DMS 273 (cell line): ENCODE measurements around the gene INTU.
"Not testable (repeated sequence)": the region's sequence is repeated elsewhere in the genome, so short reads cannot be mapped to it uniquely, and the experiment has no call there.

Experiments used
- DNase-seq: peaks from one replicate; lab custom pipeline; 2025; ENCODE audit not compliant: unreplicated experiment; lab: John Stamatoyannopoulos, UW

Gene INTU

GRCh38 chr4:127632420-127633403 is at the start of gene INTU:
Gene INTU, plus strand, starts transcription at chr4:127632957. Its CDS starts 78 bp downstream, at chr4:127633035.
- peak; percentile 95 for DNase-seq

DNA sequence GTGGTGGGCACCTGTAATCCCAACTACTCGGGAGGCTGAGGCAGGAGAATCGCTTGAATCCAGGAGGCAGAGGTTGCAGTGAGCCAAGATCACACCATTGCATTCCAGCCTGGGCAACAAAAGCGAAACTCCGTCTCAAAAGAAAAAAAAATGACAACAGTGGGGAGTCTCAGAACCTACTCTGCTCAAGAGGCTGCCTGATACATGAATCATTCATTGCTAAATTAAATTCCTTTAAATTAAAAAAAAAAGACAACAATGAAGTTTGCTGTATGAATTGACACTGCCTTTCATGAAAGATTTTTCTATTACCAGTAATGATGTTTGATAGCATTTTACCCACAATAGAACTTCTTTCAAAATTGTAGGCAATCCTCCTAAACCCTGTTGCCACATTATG is 46.3 kb upstream of the INTU start:
- DNase-seq: not testable (repeated sequence)

- DNase-seq: peak; percentile 58
Measured at GRCh38 chr4:127586922-127587571, 45.7 kb upstream of the INTU start.

DNA sequence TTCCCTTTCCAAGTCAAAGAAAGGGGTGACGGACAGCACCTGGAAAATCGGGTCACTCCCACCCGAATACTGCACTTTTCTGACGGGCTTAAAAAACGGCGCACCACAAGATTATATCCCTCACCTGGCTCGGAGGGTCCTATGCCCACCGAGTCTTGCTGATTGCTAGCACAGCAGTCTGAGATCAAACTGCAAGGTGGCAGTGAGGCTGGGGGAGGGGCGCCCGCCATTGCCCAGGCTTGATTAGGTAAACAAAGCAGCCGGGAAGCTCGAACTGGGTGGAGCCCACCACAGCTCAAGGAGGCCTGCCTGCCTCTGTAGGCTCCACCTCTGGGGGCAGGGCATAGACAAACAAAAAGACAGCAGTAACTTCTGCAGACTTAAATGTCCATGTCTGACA is 43.6 kb upstream of the INTU start:
- DNase-seq: not testable (repeated sequence)

DNA sequence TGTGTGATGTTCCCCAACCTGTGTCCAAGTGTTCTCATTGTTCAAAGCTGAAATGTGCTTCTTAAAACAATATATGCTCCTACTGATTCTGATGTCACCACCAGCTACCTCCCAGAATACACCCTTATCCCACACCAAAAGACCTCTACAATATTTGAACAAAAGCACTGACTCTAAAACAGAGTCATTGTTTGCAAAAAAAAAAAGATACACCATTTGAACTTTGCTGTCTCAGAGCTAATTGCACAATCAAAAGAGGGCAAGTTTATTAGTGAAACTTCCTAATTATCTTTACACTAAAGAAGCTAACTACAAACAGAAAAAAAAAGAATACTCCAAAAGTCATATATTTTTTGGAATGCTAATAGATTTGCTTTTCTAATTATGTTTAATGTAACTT is 34.1 kb upstream of the INTU start:
- DNase-seq: no peak

DNA sequence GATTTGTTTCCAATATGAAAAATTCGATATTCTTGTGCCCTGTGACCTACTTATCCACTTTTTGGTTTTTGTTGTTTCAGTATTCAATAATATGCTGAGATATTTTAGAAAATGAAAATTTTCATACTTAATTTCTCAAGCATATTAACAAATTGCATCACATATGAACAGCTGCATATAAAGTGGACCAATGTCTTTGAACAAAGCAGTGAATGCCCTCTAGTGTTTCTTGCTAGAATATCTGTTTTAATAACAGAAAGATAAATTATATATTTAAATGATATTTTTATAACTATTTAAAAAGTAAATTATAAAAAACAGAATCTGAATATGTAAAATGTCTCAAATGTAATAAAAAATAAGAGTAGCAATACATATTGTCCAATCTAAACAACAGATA is 31.7 kb upstream of the INTU start:
- peak; percentile 11 for DNase-seq

DNA sequence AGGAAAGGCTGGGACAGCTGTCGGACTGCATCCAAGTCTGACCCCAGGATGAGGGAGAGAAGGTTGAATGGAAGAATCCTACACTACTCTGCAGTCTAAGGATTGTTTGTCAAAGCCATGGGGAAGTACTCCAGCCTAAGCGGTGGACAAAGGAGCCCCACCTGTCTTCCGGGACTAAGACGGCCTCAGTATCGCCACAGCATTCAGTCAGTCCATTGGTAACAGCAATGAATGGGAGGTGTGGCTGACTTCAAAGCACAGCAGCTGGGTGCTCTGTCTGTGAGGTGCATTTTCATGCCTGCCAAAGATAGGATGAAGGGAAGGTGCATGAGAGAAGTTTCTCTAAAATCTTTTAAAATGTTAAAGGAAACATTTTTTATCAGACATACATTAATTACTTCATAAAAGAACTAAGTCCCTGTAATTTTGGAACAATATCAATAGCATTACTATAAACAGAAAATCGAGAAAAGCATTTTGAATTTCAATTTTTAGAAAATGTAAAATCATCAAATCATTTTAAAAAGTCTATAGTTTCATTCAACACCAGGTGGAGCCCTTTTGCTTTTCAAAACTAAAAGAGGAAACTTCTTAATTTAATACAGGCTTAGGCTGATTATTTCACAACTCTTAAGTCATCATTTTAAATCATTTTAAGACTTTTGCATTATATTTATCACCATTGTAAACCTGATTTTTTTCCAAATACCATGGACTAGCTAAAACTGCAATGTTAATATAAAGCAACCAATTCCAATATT is 27.6 kb upstream of the INTU start:
- DNase-seq: peak; percentile 45

DNA sequence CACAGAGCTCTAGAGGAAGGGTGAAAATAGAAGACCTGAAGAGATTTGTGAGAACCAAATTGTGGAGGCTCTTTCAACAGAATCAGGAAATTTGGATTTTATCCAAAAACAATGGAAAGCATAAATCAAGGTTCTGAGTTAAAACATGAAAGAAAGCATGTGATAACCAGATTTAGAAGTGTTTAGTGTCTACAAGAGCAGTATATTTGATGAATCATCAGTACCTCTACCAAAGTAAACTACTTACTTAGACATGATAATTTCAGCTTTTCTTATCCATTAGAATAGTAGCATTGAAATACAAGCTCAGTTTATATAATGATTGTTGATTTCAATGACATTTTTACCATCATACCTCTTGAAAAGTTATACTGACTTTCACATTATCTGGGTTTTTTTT is 25.9 kb upstream of the INTU start:
- no peak for DNase-seq

GRCh38 chr4:127609484-127609883 is 23.3 kb upstream of the INTU start:
- no peak for DNase-seq

- no peak for DNase-seq
Measured at GRCh38 chr4:127610488-127610887, 22.3 kb upstream of the INTU start.

GRCh38 chr4:127616898-127617297 is 15.9 kb upstream of the INTU start:
- DNase-seq: no peak

DNA sequence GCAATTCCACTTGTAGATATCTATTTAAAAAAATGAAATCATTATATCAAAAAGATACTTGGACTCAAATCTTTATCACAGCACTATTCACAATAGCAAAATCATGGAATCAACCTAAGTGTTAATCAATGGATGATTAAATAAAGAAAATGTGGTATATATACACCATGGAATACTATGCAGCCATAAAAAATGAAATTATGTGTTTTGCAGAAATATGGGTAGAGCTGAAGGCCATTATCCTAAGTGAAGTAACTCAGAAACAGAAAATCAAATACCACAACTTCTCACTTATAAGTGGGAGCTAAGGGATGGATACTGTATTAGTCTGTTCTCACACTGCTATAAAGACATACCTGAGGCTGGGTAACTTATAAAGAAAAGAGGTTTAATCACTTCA is 14.3 kb upstream of the INTU start:
- no peak for DNase-seq

GRCh38 chr4:127622621-127622920 is 10.2 kb upstream of the INTU start:
- no peak for DNase-seq

DNA sequence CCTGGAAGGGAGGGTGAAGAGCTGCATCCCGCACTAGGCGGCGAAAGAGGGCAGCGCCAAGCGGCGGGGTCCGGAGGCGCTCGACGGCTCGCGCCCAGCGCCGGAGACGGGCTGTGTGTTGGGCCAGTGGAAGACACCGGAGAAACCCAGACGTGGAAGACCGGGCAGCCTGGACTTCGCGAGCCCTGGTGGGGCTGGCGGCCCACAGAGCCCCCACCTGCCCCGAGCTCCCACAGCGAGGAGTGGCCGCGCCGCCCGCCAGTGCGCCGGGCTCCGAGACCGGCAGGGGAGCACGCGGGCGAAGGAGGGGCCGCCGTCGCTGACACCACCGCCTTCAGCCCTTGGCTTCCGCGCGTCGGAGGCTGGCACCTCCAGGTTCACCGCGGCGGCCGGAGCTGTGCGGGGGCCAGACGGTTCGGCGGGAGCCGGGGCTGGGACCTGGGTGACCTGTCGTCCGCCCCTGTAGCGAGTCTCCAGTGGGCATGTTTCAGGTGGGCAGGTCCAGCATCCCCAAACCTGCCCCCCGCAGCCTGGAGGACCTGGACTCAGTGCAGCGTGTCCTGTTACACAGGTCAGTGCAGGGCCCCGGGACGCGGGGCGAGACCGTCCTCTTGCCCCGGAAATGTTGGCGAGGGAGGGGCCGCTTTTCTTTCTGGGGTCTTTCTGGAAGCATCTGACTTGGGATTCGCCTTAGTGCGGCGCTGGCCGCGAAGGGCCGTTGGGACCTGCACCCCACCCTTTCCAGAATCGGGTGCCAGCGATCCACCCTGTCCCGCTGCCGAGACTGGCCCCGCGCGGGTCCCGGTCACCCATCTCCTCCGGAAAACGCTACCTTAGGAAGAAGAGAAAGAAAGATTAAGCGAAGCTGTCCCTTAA is 9.6 kb upstream of the INTU start:
- peak; percentile 71 for DNase-seq

- DNase-seq: peak; percentile 48
Measured at GRCh38 chr4:127623797-127624083, 9.0 kb upstream of the INTU start.

GRCh38 chr4:127624173-127624572 is 8.6 kb upstream of the INTU start:
- DNase-seq: peak; percentile 8

GRCh38 chr4:127629371-127629770 is 3.4 kb upstream of the INTU start:
- no peak for DNase-seq

DNA sequence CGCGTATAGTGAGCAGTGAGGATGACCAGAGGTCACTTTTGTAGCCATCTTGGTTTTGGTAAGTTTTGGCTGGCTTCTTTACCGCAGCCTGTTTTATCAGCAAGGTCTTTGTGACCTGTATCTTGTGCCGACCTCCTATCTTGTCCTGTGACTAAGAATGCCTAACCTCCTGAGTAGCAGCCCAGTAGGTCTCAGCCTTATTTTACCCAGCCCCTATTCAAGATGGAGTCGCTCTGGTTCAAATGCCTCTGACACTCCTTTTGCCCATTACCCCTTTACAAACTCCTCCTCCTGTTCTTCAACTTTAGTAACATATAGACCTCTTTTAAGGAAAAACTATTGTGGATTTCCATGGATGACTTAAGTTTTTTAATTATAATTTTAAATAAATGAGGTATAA is 2.6 kb upstream of the INTU start:
- DNase-seq: no peak

DNA sequence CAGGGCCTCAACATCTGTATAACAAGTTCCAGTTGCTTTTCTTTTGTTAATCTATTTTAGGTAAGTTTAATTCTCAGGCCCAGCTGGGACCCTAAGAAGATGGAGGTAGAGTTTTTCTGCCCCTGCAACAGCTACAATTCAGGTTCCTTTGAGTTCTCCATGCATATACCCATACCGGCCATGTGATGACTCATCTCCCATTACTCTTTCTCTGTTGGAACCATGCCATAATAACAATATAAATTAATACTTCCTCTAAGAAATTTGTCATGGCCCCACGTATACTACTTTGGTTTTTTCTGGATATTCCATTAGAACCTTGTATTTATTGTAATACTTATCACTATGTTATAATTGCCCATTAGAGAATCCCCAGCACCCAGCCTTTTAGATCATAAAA is 1.3 kb upstream of the INTU start:
- DNase-seq: no peak

DNA sequence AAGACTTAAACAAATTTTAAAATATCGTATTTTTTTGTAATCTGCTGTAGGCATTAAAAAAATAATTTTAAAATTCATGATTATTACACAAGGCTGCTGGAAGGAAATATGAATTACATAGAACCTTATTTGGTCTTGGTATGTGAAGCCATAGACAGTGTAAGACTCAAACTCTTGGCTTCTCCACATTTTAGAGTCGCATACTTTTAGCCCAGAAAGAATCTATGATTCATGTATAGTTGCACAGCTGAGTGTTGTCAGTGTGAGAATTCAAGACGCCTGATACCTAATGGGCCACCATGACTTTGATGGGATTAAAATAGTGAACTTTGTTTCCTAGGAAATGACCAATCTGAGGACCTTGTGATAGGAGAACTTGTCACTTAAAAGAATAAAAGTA is 1.4 kb downstream of the INTU start:
- no peak for DNase-seq

DNA sequence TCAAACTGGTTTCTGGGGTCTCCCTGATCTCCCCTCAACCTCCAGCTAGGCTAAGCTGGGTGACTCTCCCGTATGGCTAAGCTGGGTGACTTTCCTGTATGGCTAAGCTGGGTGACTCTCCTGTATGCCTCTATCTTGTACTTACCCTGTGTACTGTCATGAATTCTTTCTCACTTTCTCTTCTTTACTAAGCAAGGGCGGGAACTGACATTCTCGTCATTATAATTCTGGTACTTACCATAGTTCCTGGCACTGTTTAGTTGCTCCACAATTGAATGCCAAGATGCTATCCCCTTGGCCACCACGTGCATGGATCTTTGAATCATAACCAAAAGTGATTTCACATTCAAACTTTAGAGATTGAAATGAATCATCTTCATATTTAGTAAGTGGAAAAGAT is 8.8 kb downstream of the INTU start:
- no peak for DNase-seq
